Endothelial cell (in vitro differentiated cells): ENCODE results near the gene FREM1. TPM values are rescaled to one million over a fixed set of nuclear protein-coding genes. Genes with fewer than 3 reads are reported as not detected.

Experiments
- DNase-seq: peaks from one replicate; pipeline ENCODE4 v3.0.0; 2021; ENCODE audit warnings: low spot score
- H3K27ac Mint-ChIP-seq: one replicate; pipeline ENCODE4 v1.8.0; 2021; ENCODE audit warnings: mixed read lengths, inconsistent platforms; ENCODE audit not compliant: unreplicated experiment
- H3K27me3 Mint-ChIP-seq: one replicate; pipeline ENCODE4 v1.8.0; 2021; ENCODE audit warnings: mild to moderate bottlenecking, moderate library complexity, mixed read lengths, inconsistent platforms; ENCODE audit not compliant: unreplicated experiment
- H3K36me3 Mint-ChIP-seq: one replicate; pipeline ENCODE4 v1.8.0; 2021; ENCODE audit warnings: mild to moderate bottlenecking, low read depth, mixed read lengths, inconsistent platforms; ENCODE audit not compliant: unreplicated experiment
- H3K4me1 Mint-ChIP-seq: one replicate; pipeline ENCODE4 v1.8.0; 2021; ENCODE audit warnings: mild to moderate bottlenecking, mixed read lengths, inconsistent platforms; ENCODE audit not compliant: unreplicated experiment
- H3K4me3 Mint-ChIP-seq: one replicate; pipeline ENCODE4 v1.8.0; 2021; ENCODE audit warnings: mild to moderate bottlenecking, mixed read lengths, inconsistent platforms; ENCODE audit not compliant: unreplicated experiment
- H3K9me3 Mint-ChIP-seq: one replicate; pipeline ENCODE4 v1.8.0; 2021; ENCODE audit warnings: mixed read lengths, inconsistent platforms; ENCODE audit not compliant: unreplicated experiment
- total RNA-seq: library from RNA; stranded (reverse); fragmentation: NEBNext Ultra II Directional; extraction: Animal tissue kit (Norgen Biotek cat#: 25700); gene quantifications from one replicate; pipeline ENCODE4 v1.2.1, GENCODE V29; 2021; ENCODE audit not compliant: unreplicated experiment
- TF ChIP-seq, protein P1 (sequence below): fragments of 200-600 bp; sonication (generic); IDR thresholded peaks from one replicate; pipeline ENCODE4 v1.5.0; 2021; ENCODE audit warnings: antibody characterized with exemption; ENCODE audit not compliant: unreplicated experiment

Gene FREM1
- total RNA-seq, 1 donor from 2014 or later, result 2.9 TPM

DNA sequence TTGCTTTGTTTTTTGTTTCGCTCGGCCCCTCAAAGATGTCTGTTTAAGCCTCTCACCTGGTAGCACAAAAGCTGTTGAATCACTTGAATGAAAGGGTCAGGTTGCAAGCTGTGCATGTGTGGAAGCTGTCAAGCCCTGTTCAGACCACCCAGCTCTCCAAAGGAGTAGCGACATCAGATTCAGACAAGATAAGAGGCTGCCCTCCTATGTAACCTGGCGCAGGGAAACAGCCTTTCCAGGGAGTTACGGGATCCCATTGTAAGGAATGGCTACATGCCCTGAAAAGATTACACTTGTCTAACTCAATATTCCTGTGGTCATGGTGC, 2.9 kb downstream of the FREM1 start:
- no peak for DNase-seq
- TF ChIP-seq, protein P1, sequence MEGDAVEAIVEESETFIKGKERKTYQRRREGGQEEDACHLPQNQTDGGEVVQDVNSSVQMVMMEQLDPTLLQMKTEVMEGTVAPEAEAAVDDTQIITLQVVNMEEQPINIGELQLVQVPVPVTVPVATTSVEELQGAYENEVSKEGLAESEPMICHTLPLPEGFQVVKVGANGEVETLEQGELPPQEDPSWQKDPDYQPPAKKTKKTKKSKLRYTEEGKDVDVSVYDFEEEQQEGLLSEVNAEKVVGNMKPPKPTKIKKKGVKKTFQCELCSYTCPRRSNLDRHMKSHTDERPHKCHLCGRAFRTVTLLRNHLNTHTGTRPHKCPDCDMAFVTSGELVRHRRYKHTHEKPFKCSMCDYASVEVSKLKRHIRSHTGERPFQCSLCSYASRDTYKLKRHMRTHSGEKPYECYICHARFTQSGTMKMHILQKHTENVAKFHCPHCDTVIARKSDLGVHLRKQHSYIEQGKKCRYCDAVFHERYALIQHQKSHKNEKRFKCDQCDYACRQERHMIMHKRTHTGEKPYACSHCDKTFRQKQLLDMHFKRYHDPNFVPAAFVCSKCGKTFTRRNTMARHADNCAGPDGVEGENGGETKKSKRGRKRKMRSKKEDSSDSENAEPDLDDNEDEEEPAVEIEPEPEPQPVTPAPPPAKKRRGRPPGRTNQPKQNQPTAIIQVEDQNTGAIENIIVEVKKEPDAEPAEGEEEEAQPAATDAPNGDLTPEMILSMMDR, result no peak
- H3K9me3 Mint-ChIP-seq, result no peaks in the 10 kb centered on the region

DNA sequence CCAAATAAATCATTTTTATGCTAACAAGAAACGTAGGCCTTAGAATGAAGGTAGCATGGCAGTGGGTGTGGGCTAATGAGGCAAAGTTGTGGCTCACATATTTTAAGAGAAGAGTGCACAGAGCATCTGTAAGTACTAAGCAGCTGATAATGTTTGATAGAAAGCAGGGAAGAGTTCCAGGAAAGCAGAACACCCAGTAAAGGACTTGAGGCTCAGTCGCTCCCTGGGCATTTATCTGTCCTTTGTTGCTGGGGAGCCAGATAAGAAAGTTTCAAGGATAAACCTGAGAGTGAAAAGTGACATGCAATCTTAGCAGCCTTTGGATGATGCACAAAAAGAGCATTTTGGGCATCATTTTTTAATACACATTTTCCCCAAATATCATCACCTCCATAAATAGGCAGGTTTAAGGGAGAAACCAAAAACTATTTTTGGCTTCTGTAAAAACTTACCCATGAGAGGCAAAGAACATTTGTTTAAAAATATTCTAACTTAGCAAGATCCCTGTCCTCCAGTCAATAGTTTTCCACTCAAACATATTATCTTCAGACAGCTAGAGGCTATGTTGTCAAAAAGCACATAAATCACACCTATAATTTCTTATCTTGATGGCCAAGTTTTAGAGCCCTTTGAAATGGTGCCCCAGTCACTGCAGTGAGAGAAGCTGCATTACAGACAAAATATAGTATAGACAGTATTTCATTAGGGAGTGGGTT, 3.4 kb downstream of the FREM1 start:
- TF ChIP-seq, protein P1, result no peak
- Mint-ChIP-seq H3K27me3 (no peaks in the 10 kb centered on the region), H3K4me3 (no peak overlapping the region), H3K36me3 (no peaks in the 10 kb centered on the region), H3K9me3 (no peaks in the 10 kb centered on the region), H3K4me1 (no peaks in the 10 kb centered on the region), H3K27ac (no peak overlapping the region)
- no peak for DNase-seq

More for the DNA sequence above, 2.9 kb downstream of the FREM1 start:
- Mint-ChIP-seq H3K27me3 (no peaks in the 10 kb centered on the region), H3K36me3 (no peaks in the 10 kb centered on the region), H3K4me1 (no peaks in the 10 kb centered on the region), H3K27ac (no peak overlapping the region), H3K4me3 (no peak overlapping the region)

DNA sequence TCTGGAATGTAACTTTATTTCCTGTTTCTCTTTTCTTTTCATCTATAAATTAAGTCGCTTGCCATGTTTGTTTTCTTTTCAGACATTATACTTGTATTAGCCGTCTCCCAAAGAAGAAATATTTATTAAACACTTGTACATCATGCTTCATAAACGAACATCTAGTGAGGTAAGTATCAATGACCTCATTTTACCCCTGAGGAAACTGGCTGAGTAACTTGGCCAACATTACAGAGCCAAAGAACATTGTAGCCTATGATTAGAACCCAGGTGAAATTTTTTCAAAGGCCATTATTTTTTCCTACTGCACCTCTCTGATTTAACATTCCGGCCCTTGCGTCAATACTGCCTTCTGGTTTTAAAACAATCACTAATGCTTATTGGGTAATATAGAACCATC, 4.2 kb downstream of the FREM1 start:
- Mint-ChIP-seq H3K36me3 (no peaks in the 10 kb centered on the region), H3K9me3 (no peaks in the 10 kb centered on the region), H3K4me1 (no peaks in the 10 kb centered on the region), H3K27me3 (no peaks in the 10 kb centered on the region), H3K27ac (no peak overlapping the region), H3K4me3 (no peak overlapping the region)
- TF ChIP-seq, protein P1, result no peak
- DNase-seq, result no peak

DNA sequence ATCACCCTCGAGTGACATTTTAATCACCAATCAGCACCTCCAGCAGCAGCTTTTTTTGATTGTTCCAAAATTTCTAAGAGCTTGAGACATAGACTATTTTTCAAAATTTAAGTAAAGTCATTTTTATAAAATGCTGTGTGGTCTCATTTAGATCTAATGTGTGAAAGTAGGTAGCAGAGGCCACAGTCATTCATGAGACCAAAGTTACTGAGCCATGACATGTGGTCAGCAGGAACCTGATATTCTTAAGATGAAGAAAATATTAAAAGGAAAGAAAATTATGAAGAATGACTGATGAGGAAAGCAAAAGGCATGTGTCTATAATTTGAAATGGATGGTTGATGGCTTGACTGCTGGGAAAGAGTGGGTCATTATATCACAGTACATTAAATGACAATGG, 7.2 kb downstream of the FREM1 start:
- TF ChIP-seq, protein P1, result no peak
- Mint-ChIP-seq H3K9me3 (no peaks in the 10 kb centered on the region), H3K4me3 (no peak overlapping the region), H3K27ac (no peak overlapping the region), H3K36me3 (no peaks in the 10 kb centered on the region), H3K27me3 (no peaks in the 10 kb centered on the region), H3K4me1 (no peaks in the 10 kb centered on the region)
- DNase-seq, result no peak

DNA sequence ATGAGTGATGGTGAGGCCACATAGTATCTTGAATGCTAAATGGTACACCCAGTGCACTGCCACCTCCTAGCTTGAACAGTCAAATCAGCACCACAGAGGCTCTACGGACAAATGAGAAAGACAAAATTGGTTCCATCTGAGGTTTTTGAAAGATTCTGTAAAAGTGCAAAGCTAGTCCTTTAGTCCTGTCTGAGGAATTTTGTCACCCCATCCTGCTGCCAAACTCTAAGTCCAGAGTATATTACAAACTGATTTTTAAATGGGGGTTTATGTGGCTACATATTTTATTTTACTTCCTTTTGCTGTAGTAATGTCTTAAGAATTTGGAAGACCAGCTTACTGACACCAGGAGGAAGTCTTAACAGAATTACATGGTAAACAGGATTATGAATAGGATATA, 7.7 kb downstream of the FREM1 start:
- TF ChIP-seq, protein P1, result no peak
- no peaks in the 10 kb centered on the region for H3K36me3 Mint-ChIP-seq
- no peaks in the 10 kb centered on the region for H3K27me3 Mint-ChIP-seq
- DNase-seq, result no peak
- no peaks in the 10 kb centered on the region for H3K9me3 Mint-ChIP-seq
- H3K27ac Mint-ChIP-seq, result no peak overlapping the region
- no peak overlapping the region for H3K4me3 Mint-ChIP-seq
- no peaks in the 10 kb centered on the region for H3K4me1 Mint-ChIP-seq
